Articular chondrocyte of knee joint (primary cell): Measurements from ENCODE around the gene MAP10. TPM values are rescaled to one million over a fixed set of nuclear protein-coding genes. Genes with fewer than 3 reads are reported as not detected.

ENCODE experiments used
- small RNA-seq: library from RNA; depleted of rRNA; stranded (forward); fragments of <200 nt; gene quantifications from one replicate; pipeline ENCODE3, GENCODE V24; 2012
- total RNA-seq: library from RNA; depleted of rRNA; stranded (reverse); fragments of >200 nt; gene quantifications from 2 replicates; pipeline ENCODE4 v1.2.3, GENCODE V29; 2012

The MAP10 gene, protein sequence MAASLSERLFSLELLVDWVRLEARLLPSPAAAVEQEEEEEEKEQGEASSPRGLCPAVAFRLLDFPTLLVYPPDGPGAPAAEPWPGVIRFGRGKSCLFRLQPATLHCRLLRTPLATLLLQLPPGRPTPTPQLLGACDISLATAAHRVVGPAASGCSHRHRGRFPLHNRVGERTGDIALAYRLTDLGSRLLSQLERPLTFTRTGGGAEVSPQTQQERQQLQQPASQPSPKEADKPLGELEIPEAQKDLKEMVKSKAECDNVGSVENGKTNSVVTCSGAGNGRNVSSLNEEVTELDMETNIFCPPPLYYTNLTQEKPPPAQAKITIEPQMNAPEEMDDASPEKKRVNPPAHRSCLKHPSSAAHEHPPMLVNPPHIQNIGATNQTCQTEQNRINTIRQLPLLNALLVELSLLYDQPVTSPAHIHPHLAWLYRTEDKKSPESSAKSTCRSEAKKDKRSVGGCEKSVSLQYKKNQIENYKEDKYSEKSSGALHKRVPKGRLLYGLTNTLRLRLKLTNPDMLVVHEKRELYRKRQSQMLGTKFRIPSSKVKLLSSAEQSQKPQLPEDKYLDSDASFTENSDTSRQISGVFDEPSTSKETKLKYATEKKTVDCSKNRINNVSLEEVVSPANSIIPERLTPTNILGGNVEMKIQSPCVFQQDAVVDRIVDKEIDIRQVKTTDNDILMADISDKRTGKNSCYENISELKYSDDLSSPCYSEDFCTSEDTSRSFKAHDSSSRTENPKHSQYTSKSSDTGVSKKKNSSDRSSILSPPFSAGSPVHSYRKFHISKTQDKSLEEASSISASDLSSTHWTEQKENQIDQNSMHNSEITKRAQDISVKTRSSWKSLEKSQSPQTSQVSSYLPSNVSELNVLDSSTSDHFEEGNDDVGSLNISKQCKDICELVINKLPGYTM
- total RNA-seq = 2.9 and 3.6 TPM in 2 replicates

DNA sequence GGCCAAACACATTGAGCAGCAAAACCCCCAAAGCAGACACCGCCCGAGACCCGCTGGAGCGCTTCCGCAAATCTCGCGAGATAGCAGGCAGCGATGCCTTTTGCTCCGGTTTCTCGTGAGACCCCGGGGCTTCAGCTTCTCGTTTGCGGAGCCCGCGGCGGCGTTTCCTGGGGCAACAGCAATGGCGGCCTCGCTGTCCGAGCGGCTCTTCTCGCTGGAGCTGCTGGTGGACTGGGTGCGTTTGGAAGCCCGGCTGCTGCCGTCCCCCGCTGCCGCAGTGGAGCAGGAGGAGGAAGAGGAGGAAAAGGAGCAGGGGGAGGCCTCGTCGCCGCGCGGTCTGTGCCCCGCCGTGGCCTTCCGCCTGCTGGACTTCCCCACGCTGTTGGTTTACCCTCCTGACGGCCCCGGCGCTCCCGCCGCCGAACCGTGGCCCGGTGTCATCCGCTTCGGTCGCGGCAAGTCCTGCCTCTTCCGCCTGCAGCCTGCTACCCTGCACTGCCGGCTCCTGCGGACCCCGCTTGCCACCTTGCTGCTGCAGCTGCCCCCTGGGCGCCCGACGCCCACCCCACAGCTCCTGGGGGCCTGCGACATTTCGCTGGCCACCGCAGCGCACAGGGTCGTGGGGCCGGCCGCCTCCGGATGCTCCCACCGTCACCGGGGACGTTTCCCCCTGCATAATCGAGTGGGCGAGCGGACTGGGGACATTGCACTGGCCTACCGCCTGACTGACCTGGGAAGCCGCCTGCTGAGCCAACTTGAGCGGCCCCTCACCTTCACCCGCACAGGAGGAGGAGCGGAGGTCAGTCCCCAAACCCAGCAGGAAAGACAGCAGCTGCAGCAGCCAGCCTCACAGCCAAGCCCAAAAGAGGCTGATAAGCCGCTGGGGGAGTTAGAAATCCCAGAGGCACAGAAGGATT, at the start of gene MAP10:
TSS of gene MAP10 (plus strand) at position 148 of the 917 bp plus-strand sequence. CDS start at position 182, 34 bp downstream.

Small RNAs within 50 kb of the gene (small RNA-seq; reads per million reads assigned to genes)
- 0.57 reads per million, percentile 17 among the genes with 10 or more reads in this experiment for gene RNU1-74P

Other genes with a start within 250 kb of the MAP10 start
- 26.3 and 42.7 TPM in 2 replicates for gene SIPA1L2, start 175.3 kb upstream of the MAP10 start, total RNA-seq
- 23.9 and 29.1 TPM in 2 replicates for gene NTPCR, start 145.2 kb downstream of the MAP10 start, total RNA-seq